Neural cell (in vitro differentiated cells): ENCODE measurements around the gene PRELID3B. TPM values are rescaled to one million over a fixed set of nuclear protein-coding genes. Genes with fewer than 3 reads are reported as not detected.
"Not testable (repeated sequence)": the region's sequence is repeated elsewhere in the genome, so short reads cannot be mapped to it uniquely, and the experiment has no call there.

Source experiments
- H2AFZ ChIP-seq: fragments of 200-600, 300-800 bp; sonication (generic), shearing (Covaris generic); 2 replicates; pipeline ENCODE4 v1.6.0; 2014; ENCODE audit warnings: low read depth, mild to moderate bottlenecking, antibody characterized with exemption, low read length, moderate library complexity
- H3F3A ChIP-seq: fragments of 200-600 bp; shearing (Covaris generic); 2 replicates; pipeline ENCODE4 v1.6.1; 2016; ENCODE audit warnings: mild to moderate bottlenecking, moderate library complexity, mixed read lengths, antibody characterized with exemption, low read length; ENCODE audit not compliant: insufficient read depth, poor library complexity, severe bottlenecking
- H3K27ac ChIP-seq: fragments of 200-600, 300-800 bp; sonication (generic), shearing (Covaris generic); 2 replicates; pipeline ENCODE4 v1.5.1; 2014; ENCODE audit warnings: mild to moderate bottlenecking, low read length, moderate library complexity
- H3K27me3 ChIP-seq: fragments of 300-800, 200-600 bp; sonication (generic), shearing (Covaris generic); 2 replicates; pipeline ENCODE4 v1.6.0; 2014; ENCODE audit warnings: mild to moderate bottlenecking, low read depth, low read length, moderate library complexity; ENCODE audit not compliant: insufficient read depth
- H3K36me3 ChIP-seq: fragments of 300-800, 200-600 bp; sonication (generic), shearing (Covaris generic); 2 replicates; pipeline ENCODE4 v1.5.1; 2014; ENCODE audit warnings: mild to moderate bottlenecking, antibody characterized with exemption, low read length, moderate library complexity; ENCODE audit not compliant: insufficient read depth
- H3K4me2 ChIP-seq: fragments of 300-800, 200-600 bp; sonication (generic), shearing (Covaris generic); 2 replicates; pipeline ENCODE4 v1.6.0; 2014; ENCODE audit warnings: mild to moderate bottlenecking, low read length
- H3K4me3 ChIP-seq: fragments of 300-800, 200-600 bp; sonication (generic), shearing (Covaris generic); 2 replicates; pipeline ENCODE4 v1.5.1; 2014; ENCODE audit warnings: mild to moderate bottlenecking, low read length, moderate library complexity
- H3K79me2 ChIP-seq: fragments of 200-600 bp; shearing (Covaris generic); replicated peaks from 2 replicates; pipeline ENCODE4 v1.6.0; 2014; ENCODE audit warnings: mild to moderate bottlenecking, low read length, moderate library complexity; ENCODE audit not compliant: insufficient read depth
- H3K9ac ChIP-seq: fragments of 300-800, 200-600 bp; sonication (generic), shearing (Covaris generic); 2 replicates; pipeline ENCODE4 v1.6.1; 2016; ENCODE audit warnings: mild to moderate bottlenecking, low read length, mixed read lengths
- H3K9me2 ChIP-seq: fragments of 200-600 bp; shearing (Covaris generic); 2 replicates; pipeline ENCODE4 v1.6.1; 2016; ENCODE audit warnings: mild to moderate bottlenecking, low read length, mixed read lengths; ENCODE audit not compliant: insufficient read depth
- H3K9me3 ChIP-seq: fragments of 200-600, 300-800 bp; sonication (generic), shearing (Covaris generic); 2 replicates; pipeline ENCODE4 v1.6.1; 2016; ENCODE audit warnings: mild to moderate bottlenecking, mixed run types, low read length, moderate library complexity, mixed read lengths
- H4K20me1 ChIP-seq: fragments of 200-600 bp; shearing (Covaris generic); 2 replicates; pipeline ENCODE4 v1.6.1; 2016; ENCODE audit warnings: mild to moderate bottlenecking, mixed run types; ENCODE audit not compliant: insufficient read depth
- CTCF ChIP-seq: fragments of 450-650 bp; IDR thresholded peaks from 2 replicates; pipeline ENCODE4 v1.5.1; 2014; ENCODE audit warnings: antibody characterized with exemption, mild to moderate bottlenecking, moderate library complexity; ENCODE audit not compliant: poor library complexity, severe bottlenecking
- EP300 ChIP-seq: fragments of 450-650 bp; conservative IDR thresholded peaks from 2 replicates; pipeline ENCODE4 v1.6.1; 2014; ENCODE audit warnings: antibody characterized with exemption, mild to moderate bottlenecking, moderate library complexity; ENCODE audit not compliant: poor library complexity, severe bottlenecking
- EZH2 ChIP-seq: fragments of 200-600, 300-800 bp; shearing (Covaris generic), sonication (generic); IDR thresholded peaks from 2 replicates; pipeline ENCODE4 v1.6.1; 2014; ENCODE audit warnings: antibody characterized with exemption, low read length, borderline replicate concordance, mild to moderate bottlenecking; ENCODE audit not compliant: insufficient read depth, poor library complexity, severe bottlenecking
- MXI1 ChIP-seq: fragments of 450-650 bp; conservative IDR thresholded peaks from 2 replicates; pipeline ENCODE4 v1.6.1; 2014; ENCODE audit warnings: antibody characterized with exemption, mild to moderate bottlenecking; ENCODE audit not compliant: poor library complexity, severe bottlenecking
- POLR2AphosphoS5 ChIP-seq: IDR thresholded peaks from 2 replicates; pipeline ENCODE4 v1.6.1; 2012
- RAD21 ChIP-seq: fragments of 450-650 bp; conservative IDR thresholded peaks from 2 replicates; pipeline ENCODE4 v1.6.1; 2014; ENCODE audit warnings: antibody characterized with exemption, mild to moderate bottlenecking, moderate library complexity
- REST ChIP-seq: IDR thresholded peaks from 2 replicates; pipeline ENCODE4 v1.6.1; 2012; ENCODE audit warnings: borderline replicate concordance
- SMC3 ChIP-seq: fragments of 450-650 bp; conservative IDR thresholded peaks from 2 replicates; pipeline ENCODE4 v1.6.1; 2014; ENCODE audit warnings: antibody characterized with exemption, mild to moderate bottlenecking, moderate library complexity; ENCODE audit not compliant: poor library complexity
- TAF1 ChIP-seq: IDR thresholded peaks from 2 replicates; pipeline ENCODE4 v1.6.1; 2012; ENCODE audit warnings: low read depth
- polyA plus RNA-seq: library from polyadenylated mRNA; depleted of rRNA; stranded (reverse); fragments of >200 nt; gene quantifications from 2 replicates; pipeline ENCODE4 v1.2.3, GENCODE V29; 2014

PRELID3B gene
- polyA plus RNA-seq, 1 donor from 2014 or later = 50.5 TPM

GRCh38 chr20:59042796-59043631, 428 bp upstream of the PRELID3B start:
- Histone ChIP-seq H3K79me2 (no peaks in the 10 kb centered on the region), H4K20me1 (no peaks in the 10 kb centered on the region), H3K27me3 (no peaks in the 10 kb centered on the region), H3K36me3 (no peaks in the 10 kb centered on the region), H3K27ac (peak overlapping the region; percentile 46), H3F3A (no peaks in the 10 kb centered on the region), H3K9me2 (no peaks in the 10 kb centered on the region), H3K9ac (peak overlapping the region; percentile 58), H2AFZ (no peak overlapping the region), H3K4me3 (peak overlapping the region; percentile 72), H3K4me2 (no peak overlapping the region), H3K9me3 (no peaks in the 10 kb centered on the region)
- no peak for TF ChIP-seq SMC3
- TF ChIP-seq POLR2AphosphoS5 = no peak
- TF ChIP-seq TAF1 = no peak
- TF ChIP-seq EZH2 = no peak

- not testable (repeated sequence) for H3K36me3 ChIP-seq, H4K20me1 ChIP-seq, H3K9ac ChIP-seq, H3K4me2 ChIP-seq, H3K9me3 ChIP-seq, H3K27me3 ChIP-seq, H3K27ac ChIP-seq, H3K79me2 ChIP-seq, H3F3A ChIP-seq, H2AFZ ChIP-seq, H3K9me2 ChIP-seq
- H3K4me3 ChIP-seq = peak overlapping the region; percentile 72
Observed at GRCh38 chr20:59041487-59041886, 1.1 kb downstream of the PRELID3B start.

GRCh38 chr20:59040667-59041066, 1.9 kb downstream of the PRELID3B start:
- no peak overlapping the region for H3K27ac ChIP-seq
- no peak for TF ChIP-seq REST
- no peak for TF ChIP-seq SMC3
- TF ChIP-seq TAF1 = no peak
- TF ChIP-seq MXI1 = no peak
- no peak for TF ChIP-seq POLR2AphosphoS5
- no peak for TF ChIP-seq EP300
- TF ChIP-seq EZH2 = no peak
- TF ChIP-seq RAD21 = no peak
- no peak for TF ChIP-seq CTCF
- H4K20me1 ChIP-seq = no peaks in the 10 kb centered on the region
- no peaks in the 10 kb centered on the region for H3F3A ChIP-seq
- H3K79me2 ChIP-seq = no peaks in the 10 kb centered on the region
- H3K36me3 ChIP-seq = no peaks in the 10 kb centered on the region
- H3K4me3 ChIP-seq = no peak overlapping the region
- H3K9me2 ChIP-seq = no peaks in the 10 kb centered on the region
- H3K9me3 ChIP-seq = no peaks in the 10 kb centered on the region
- H3K4me2 ChIP-seq = no peak overlapping the region
- no peak overlapping the region for H3K9ac ChIP-seq
- H2AFZ ChIP-seq = no peak overlapping the region
- no peaks in the 10 kb centered on the region for H3K27me3 ChIP-seq
